Measurements from ENCODE around the gene FRMD4A.

Gene FRMD4A

DNA sequence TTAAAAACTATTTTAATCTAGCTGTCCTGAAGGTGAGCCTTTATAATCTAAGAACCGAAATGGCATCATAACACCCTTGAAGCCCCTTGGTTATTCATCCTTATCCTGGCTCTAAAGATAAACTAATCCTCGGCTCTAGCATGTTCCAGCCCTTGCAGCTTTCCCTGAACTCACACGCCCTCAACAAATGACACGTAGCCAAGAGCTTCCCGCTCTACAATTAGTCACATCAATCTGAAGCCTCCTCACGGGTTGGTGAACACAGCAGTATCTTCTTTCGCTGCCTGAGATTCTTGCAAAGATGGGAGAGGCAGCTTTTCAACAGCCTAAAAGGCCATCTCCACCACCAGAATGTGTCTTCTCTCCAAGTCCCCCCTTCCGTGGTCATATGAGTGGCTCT is 4.1 kb downstream of the FRMD4A start:
- H3K27me3 ChIP-seq (ENCODE audit: control insufficient read depth in 5 of 5, insufficient read depth in 4 of 5, low read length in 5 of 5): peaks cover 4 to 33% (median 29%) of the 10 kb centered on the region in 5 donors
- no peak overlapping the region for H3K4me3 ChIP-seq (ENCODE audit: low read depth in 1 of 5, low read length in 5 of 5)
- peaks cover 0 to 2% (median 0%) of the 10 kb centered on the region in 5 donors for H3K4me1 ChIP-seq (ENCODE audit: control insufficient read depth in 5 of 5, insufficient read depth in 5 of 5, low read length in 5 of 5)
- no peaks in the 10 kb centered on the region for H3K9me3 ChIP-seq (ENCODE audit: control insufficient read depth in 5 of 5, low read length in 5 of 5)
- no peak overlapping the region for H3K27ac ChIP-seq (ENCODE audit: low read depth, low read length)
- no peak overlapping the region for H3K9ac ChIP-seq (ENCODE audit: low read length in 5 of 5)
- no peaks in the 10 kb centered on the region for H3K36me3 ChIP-seq (ENCODE audit: control insufficient read depth in 5 of 5, insufficient read depth in 5 of 5, low read length in 5 of 5)

- H3K9me3 ChIP-seq (ENCODE audit: control insufficient read depth in 5 of 5, low read length in 5 of 5): no peaks in the 10 kb centered on the region
- peaks cover 0 to 2% (median 0%) of the 10 kb centered on the region in 5 donors for H3K4me1 ChIP-seq (ENCODE audit: control insufficient read depth in 5 of 5, insufficient read depth in 5 of 5, low read length in 5 of 5)
- no peak overlapping the region for H3K27ac ChIP-seq (ENCODE audit: low read depth, low read length)
- no peak overlapping the region for H3K9ac ChIP-seq (ENCODE audit: low read length in 5 of 5)
- H3K27me3 ChIP-seq (ENCODE audit: control insufficient read depth in 5 of 5, insufficient read depth in 4 of 5, low read length in 5 of 5): peaks cover 4 to 33% (median 24%) of the 10 kb centered on the region in 5 donors
- H3K4me3 ChIP-seq (ENCODE audit: low read depth in 1 of 5, low read length in 5 of 5): no peak overlapping the region
- no peaks in the 10 kb centered on the region for H3K36me3 ChIP-seq (ENCODE audit: control insufficient read depth in 5 of 5, insufficient read depth in 5 of 5, low read length in 5 of 5)
These were observed 5.3 kb downstream of the FRMD4A start for GRCh38 chr10:14325325-14325955.

DNA sequence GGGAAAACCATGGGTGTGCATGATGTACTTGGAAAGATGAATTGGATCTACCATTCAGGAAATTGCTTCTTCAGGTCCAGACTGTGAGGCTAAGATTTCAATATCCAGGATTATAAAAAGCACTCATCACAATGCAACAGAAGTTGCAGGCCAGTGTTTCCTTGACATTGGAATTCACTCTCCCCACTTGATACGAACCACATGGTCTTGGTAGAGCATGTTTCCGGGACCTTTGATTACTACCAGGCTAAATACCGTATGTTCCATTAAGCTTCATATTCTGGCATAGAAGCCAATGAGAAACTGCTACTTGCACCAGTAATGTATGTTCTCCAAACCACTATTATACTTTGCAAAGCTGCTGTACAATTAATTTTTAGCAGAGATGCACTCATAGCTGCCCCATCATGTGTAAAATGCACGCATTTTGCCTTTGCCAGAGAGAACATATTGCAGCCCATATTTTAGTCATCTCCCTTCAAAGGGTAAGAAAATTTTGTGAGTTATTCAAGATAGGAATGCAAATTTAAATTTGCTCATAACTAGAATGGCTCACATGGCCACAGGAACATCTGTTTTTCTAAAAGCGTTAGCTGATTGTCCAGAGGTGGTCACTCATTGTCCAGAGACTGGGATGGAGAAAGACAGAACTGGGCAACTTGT is 8.1 kb downstream of the FRMD4A start:
- no peak overlapping the region for H3K27ac ChIP-seq (ENCODE audit: low read depth, low read length)
- no peaks in the 10 kb centered on the region for H3K36me3 ChIP-seq (ENCODE audit: control insufficient read depth in 5 of 5, insufficient read depth in 5 of 5, low read length in 5 of 5)
- H3K4me1 ChIP-seq (ENCODE audit: control insufficient read depth in 5 of 5, insufficient read depth in 5 of 5, low read length in 5 of 5): peaks cover 0 to 1% (median 0%) of the 10 kb centered on the region in 5 donors
- no peak overlapping the region for H3K4me3 ChIP-seq (ENCODE audit: low read depth in 1 of 5, low read length in 5 of 5)
- H3K27me3 ChIP-seq (ENCODE audit: control insufficient read depth in 5 of 5, insufficient read depth in 4 of 5, low read length in 5 of 5): peaks cover 0 to 24% (median 11%) of the 10 kb centered on the region in 5 donors
- no peaks in the 10 kb centered on the region for H3K9me3 ChIP-seq (ENCODE audit: control insufficient read depth in 5 of 5, low read length in 5 of 5)
- H3K9ac ChIP-seq (ENCODE audit: low read length in 5 of 5): no peak overlapping the region

GRCh38 chr10:14318007-14318406 is 12.7 kb downstream of the FRMD4A start:
- Histone ChIP-seq H3K27me3 (ENCODE audit: control insufficient read depth in 5 of 5, insufficient read depth in 4 of 5, low read length in 5 of 5) (peaks cover 0 to 14% (median 0%) of the 10 kb centered on the region in 5 donors), H3K27ac (ENCODE audit: low read depth, low read length) (no peak overlapping the region), H3K4me3 (ENCODE audit: low read depth in 1 of 5, low read length in 5 of 5) (no peak overlapping the region), H3K36me3 (ENCODE audit: control insufficient read depth in 5 of 5, insufficient read depth in 5 of 5, low read length in 5 of 5) (no peaks in the 10 kb centered on the region), H3K4me1 (ENCODE audit: control insufficient read depth in 5 of 5, insufficient read depth in 5 of 5, low read length in 5 of 5) (no peaks in the 10 kb centered on the region), H3K9me3 (ENCODE audit: control insufficient read depth in 5 of 5, low read length in 5 of 5) (peaks cover 0 to 3% (median 0%) of the 10 kb centered on the region in 5 donors), H3K9ac (ENCODE audit: low read length in 5 of 5) (no peak overlapping the region)

GRCh38 chr10:14312014-14312413 is 18.7 kb downstream of the FRMD4A start:
- Histone ChIP-seq H3K36me3 (ENCODE audit: control insufficient read depth in 5 of 5, insufficient read depth in 5 of 5, low read length in 5 of 5) (no peaks in the 10 kb centered on the region), H3K27ac (ENCODE audit: low read depth, low read length) (no peak overlapping the region), H3K4me1 (ENCODE audit: control insufficient read depth in 5 of 5, insufficient read depth in 5 of 5, low read length in 5 of 5) (no peaks in the 10 kb centered on the region), H3K9ac (ENCODE audit: low read length in 5 of 5) (no peak overlapping the region), H3K9me3 (ENCODE audit: control insufficient read depth in 5 of 5, low read length in 5 of 5) (peaks cover 0 to 3% (median 0%) of the 10 kb centered on the region in 5 donors), H3K4me3 (ENCODE audit: low read depth in 1 of 5, low read length in 5 of 5) (no peak overlapping the region), H3K27me3 (ENCODE audit: control insufficient read depth in 5 of 5, insufficient read depth in 4 of 5, low read length in 5 of 5) (peaks cover 0 to 3% (median 0%) of the 10 kb centered on the region in 5 donors)

DNA sequence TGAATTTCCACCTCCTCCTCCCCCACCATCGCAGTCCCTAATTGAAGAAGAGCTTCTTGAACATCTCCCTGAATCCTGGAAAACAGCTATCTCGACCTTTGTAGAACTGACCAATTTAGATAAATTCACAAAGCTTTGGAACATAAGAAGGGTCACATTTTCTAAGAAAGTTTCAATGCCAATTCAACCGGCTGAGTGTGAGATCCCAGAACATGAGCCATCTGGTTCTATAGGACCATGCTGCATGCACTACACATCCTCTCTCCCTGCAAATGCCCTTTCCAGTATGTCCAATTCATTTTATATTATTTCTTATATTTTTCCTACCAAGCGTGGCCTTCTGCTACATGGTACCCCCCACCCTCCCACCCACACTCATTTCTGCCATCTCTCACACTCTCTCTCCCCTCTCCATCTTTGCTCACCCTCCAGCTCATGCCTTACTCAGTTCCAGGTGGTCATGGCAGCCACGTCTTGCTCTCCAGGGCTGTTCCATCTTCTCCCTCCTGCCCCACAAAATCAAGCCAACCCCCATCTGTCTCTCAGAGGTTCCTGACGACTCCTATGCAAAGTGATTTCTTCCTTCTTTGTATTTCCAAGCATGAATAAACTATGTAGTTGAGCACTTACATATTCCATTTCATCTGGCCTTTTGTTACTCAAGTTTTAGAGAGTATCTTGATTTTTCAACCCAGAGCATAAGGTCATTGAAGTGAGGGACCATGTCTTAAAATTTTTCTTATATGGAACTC is 19.3 kb downstream of the FRMD4A start:
- peaks cover 0 to 3% (median 0%) of the 10 kb centered on the region in 5 donors for H3K27me3 ChIP-seq (ENCODE audit: control insufficient read depth in 5 of 5, insufficient read depth in 4 of 5, low read length in 5 of 5)
- no peak overlapping the region for H3K9ac ChIP-seq (ENCODE audit: low read length in 5 of 5)
- peaks cover 0 to 3% (median 0%) of the 10 kb centered on the region in 5 donors for H3K9me3 ChIP-seq (ENCODE audit: control insufficient read depth in 5 of 5, low read length in 5 of 5)
- H3K4me1 ChIP-seq (ENCODE audit: control insufficient read depth in 5 of 5, insufficient read depth in 5 of 5, low read length in 5 of 5): no peaks in the 10 kb centered on the region
- H3K4me3 ChIP-seq (ENCODE audit: low read depth in 1 of 5, low read length in 5 of 5): no peak overlapping the region
- H3K27ac ChIP-seq (ENCODE audit: low read depth, low read length): no peak overlapping the region
- no peaks in the 10 kb centered on the region for H3K36me3 ChIP-seq (ENCODE audit: control insufficient read depth in 5 of 5, insufficient read depth in 5 of 5, low read length in 5 of 5)

- Histone ChIP-seq H3K4me1 (ENCODE audit: control insufficient read depth in 5 of 5, insufficient read depth in 5 of 5, low read length in 5 of 5) (no peaks in the 10 kb centered on the region), H3K9me3 (ENCODE audit: control insufficient read depth in 5 of 5, low read length in 5 of 5) (peaks cover 0 to 3% (median 0%) of the 10 kb centered on the region in 5 donors), H3K36me3 (ENCODE audit: control insufficient read depth in 5 of 5, insufficient read depth in 5 of 5, low read length in 5 of 5) (no peaks in the 10 kb centered on the region), H3K9ac (ENCODE audit: low read length in 5 of 5) (no peak overlapping the region), H3K27ac (ENCODE audit: low read depth, low read length) (no peak overlapping the region), H3K27me3 (ENCODE audit: control insufficient read depth in 5 of 5, insufficient read depth in 4 of 5, low read length in 5 of 5) (peaks cover 0 to 5% (median 0%) of the 10 kb centered on the region in 5 donors), H3K4me3 (ENCODE audit: low read depth in 1 of 5, low read length in 5 of 5) (no peak overlapping the region)
These were observed 21.1 kb downstream of the FRMD4A start for GRCh38 chr10:14309593-14309992.

- Histone ChIP-seq H3K9ac (ENCODE audit: low read length in 5 of 5) (no peak overlapping the region), H3K9me3 (ENCODE audit: control insufficient read depth in 5 of 5, low read length in 5 of 5) (no peaks in the 10 kb centered on the region), H3K4me1 (ENCODE audit: control insufficient read depth in 5 of 5, insufficient read depth in 5 of 5, low read length in 5 of 5) (peaks cover 0 to 4% (median 0%) of the 10 kb centered on the region in 5 donors), H3K4me3 (ENCODE audit: low read depth in 1 of 5, low read length in 5 of 5) (no peak overlapping the region), H3K27ac (ENCODE audit: low read depth, low read length) (no peak overlapping the region), H3K27me3 (ENCODE audit: control insufficient read depth in 5 of 5, insufficient read depth in 4 of 5, low read length in 5 of 5) (peaks cover 0 to 8% (median 4%) of the 10 kb centered on the region in 5 donors), H3K36me3 (ENCODE audit: control insufficient read depth in 5 of 5, insufficient read depth in 5 of 5, low read length in 5 of 5) (no peaks in the 10 kb centered on the region)
These were observed 24.5 kb downstream of the FRMD4A start for GRCh38 chr10:14306190-14306589.

DNA sequence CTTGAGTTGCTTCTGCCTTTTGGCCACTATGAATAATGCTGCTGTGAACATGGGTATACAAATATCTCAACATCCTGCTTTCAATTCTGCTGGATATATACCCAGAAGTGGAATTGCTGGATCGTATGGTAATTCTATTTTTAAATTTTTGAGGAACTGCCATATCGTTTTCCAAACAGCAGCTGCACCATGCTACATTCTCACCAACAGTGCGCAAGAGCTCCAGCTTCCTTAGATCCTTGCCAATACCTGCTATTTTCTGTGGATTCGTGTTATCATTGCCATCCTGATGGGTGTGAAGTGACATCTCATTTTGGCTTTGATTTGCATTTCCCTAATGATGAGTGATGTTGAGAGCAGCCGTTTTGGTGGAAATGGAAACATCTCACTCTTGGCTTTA is 26.7 kb downstream of the FRMD4A start:
- no peaks in the 10 kb centered on the region for H3K36me3 ChIP-seq (ENCODE audit: control insufficient read depth in 5 of 5, insufficient read depth in 5 of 5, low read length in 5 of 5)
- peaks cover 0 to 4% (median 0%) of the 10 kb centered on the region in 5 donors for H3K4me1 ChIP-seq (ENCODE audit: control insufficient read depth in 5 of 5, insufficient read depth in 5 of 5, low read length in 5 of 5)
- H3K27ac ChIP-seq (ENCODE audit: low read depth, low read length): no peak overlapping the region
- H3K9ac ChIP-seq (ENCODE audit: low read length in 5 of 5): no peak overlapping the region
- peaks cover 0 to 8% (median 4%) of the 10 kb centered on the region in 5 donors for H3K27me3 ChIP-seq (ENCODE audit: control insufficient read depth in 5 of 5, insufficient read depth in 4 of 5, low read length in 5 of 5)
- no peak overlapping the region for H3K4me3 ChIP-seq (ENCODE audit: low read depth in 1 of 5, low read length in 5 of 5)
- H3K9me3 ChIP-seq (ENCODE audit: control insufficient read depth in 5 of 5, low read length in 5 of 5): no peaks in the 10 kb centered on the region

- Histone ChIP-seq H3K9ac (ENCODE audit: low read length in 5 of 5) (no peak overlapping the region), H3K36me3 (ENCODE audit: control insufficient read depth in 5 of 5, insufficient read depth in 5 of 5, low read length in 5 of 5) (no peaks in the 10 kb centered on the region), H3K9me3 (ENCODE audit: control insufficient read depth in 5 of 5, low read length in 5 of 5) (no peaks in the 10 kb centered on the region), H3K4me1 (ENCODE audit: control insufficient read depth in 5 of 5, insufficient read depth in 5 of 5, low read length in 5 of 5) (peaks cover 0 to 4% (median 0%) of the 10 kb centered on the region in 5 donors), H3K27ac (ENCODE audit: low read depth, low read length) (no peak overlapping the region), H3K27me3 (ENCODE audit: control insufficient read depth in 5 of 5, insufficient read depth in 4 of 5, low read length in 5 of 5) (peaks cover 0 to 8% (median 4%) of the 10 kb centered on the region in 5 donors), H3K4me3 (ENCODE audit: low read depth in 1 of 5, low read length in 5 of 5) (no peak overlapping the region)
These were observed 28.7 kb downstream of the FRMD4A start for GRCh38 chr10:14302035-14302434.
